ENCODE measurements around the gene CYP2A7. TPM values are rescaled to one million over a fixed set of nuclear protein-coding genes. Genes with fewer than 3 reads are reported as not detected.
"Not testable (repeated sequence)": the region's sequence is repeated elsewhere in the genome, so short reads cannot be mapped to it uniquely, and the experiment has no call there.

Gene CYP2A7
- total RNA-seq, 3 donors from 2014 or later: not detected

DNA sequence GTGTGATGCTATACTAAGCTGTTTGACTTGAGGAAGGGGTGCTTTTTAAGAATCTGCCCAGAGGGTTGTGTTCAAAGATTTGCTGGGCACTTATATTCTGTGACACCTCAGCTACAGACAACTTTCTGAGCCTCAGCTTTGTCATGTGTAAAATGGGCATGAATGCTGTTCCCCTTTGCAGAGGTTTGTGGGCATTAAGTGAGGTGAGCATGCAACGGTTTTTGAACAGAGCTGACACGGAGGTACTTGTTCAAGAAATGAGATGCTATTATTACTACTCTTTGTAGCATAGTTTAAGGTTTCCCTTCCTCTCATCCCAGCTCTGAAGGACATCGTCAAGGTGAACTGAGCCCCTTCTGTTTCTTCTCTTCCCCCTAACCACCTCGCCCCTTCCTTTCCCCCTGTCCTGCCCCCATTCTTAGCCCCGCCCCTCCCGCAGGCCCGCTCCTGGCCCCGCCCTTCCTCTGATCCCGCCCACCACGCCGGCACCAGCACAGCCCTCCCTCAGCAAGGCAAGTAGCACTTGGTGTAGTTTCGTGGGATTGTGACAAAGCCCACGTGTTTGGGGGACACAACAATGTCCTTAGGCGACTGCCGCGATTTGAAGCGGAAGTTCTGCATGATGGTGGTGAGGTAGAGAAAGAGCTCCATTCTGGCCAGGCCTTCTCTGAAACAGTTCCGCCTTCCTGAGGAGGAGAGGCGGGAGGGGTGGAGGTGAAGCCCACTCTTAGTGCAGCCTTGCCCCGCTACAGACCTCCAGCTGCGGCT lies 26.1 kb upstream of the CYP2A7 start:
- ATAC-seq (peak; percentile 58 to 83), DNase-seq (peak; percentile 37)
- Mint-ChIP-seq H3K4me1 (ENCODE audit: low read depth) (peaks cover 6% of the 10 kb centered on the region), H3K4me3 (peak overlapping the region; percentile 53), H3K9me3 (no peaks in the 10 kb centered on the region), H3K27me3 (ENCODE audit: low read depth) (peaks cover 40% of the 10 kb centered on the region), H3K36me3 (ENCODE audit: insufficient read depth) (no peaks in the 10 kb centered on the region)

- no peak for ATAC-seq
These were observed 24.5 kb upstream of the CYP2A7 start for GRCh38 chr19:40906512-40906911.

DNA sequence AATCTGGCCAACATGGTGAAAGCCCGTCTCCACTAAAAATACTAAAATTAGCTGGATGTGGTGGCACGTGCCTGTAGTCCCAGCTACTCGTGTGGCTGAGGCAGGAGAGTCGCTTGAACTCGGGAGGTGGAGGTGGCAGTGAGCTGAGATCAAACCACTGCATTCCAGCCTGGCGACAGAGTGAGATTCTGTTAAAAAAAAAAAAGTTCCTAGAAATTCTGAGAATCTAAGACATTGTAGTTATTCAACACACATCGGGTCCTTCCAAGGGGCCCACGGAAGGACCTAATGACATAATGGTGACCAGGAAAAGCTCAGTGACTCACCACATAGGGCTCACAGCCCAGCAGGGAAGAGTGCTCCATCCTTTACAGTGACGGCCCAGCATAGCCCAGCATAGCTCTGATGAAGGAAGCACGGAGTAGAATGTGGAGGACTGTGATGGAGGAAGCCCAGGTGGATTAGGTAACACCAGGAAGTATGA lies 22.7 kb upstream of the CYP2A7 start:
- DNase-seq; ATAC-seq; H3K36me3 Mint-ChIP-seq (ENCODE audit: insufficient read depth); H3K4me3 Mint-ChIP-seq; H3K9me3 Mint-ChIP-seq: not testable (repeated sequence)
- Mint-ChIP-seq H3K4me1 (ENCODE audit: low read depth) (peaks cover 11% of the 10 kb centered on the region), H3K27me3 (ENCODE audit: low read depth) (peaks cover 35% of the 10 kb centered on the region)

More at GRCh38 chr19:40906512-40906911, 24.5 kb upstream of the CYP2A7 start:
- Mint-ChIP-seq H3K4me3 (no peak overlapping the region), H3K27me3 (ENCODE audit: low read depth) (peaks cover 35% of the 10 kb centered on the region), H3K4me1 (ENCODE audit: low read depth) (peaks cover 6% of the 10 kb centered on the region), H3K36me3 (ENCODE audit: insufficient read depth) (no peaks in the 10 kb centered on the region), H3K9me3 (no peaks in the 10 kb centered on the region)
- no peak for DNase-seq

DNA sequence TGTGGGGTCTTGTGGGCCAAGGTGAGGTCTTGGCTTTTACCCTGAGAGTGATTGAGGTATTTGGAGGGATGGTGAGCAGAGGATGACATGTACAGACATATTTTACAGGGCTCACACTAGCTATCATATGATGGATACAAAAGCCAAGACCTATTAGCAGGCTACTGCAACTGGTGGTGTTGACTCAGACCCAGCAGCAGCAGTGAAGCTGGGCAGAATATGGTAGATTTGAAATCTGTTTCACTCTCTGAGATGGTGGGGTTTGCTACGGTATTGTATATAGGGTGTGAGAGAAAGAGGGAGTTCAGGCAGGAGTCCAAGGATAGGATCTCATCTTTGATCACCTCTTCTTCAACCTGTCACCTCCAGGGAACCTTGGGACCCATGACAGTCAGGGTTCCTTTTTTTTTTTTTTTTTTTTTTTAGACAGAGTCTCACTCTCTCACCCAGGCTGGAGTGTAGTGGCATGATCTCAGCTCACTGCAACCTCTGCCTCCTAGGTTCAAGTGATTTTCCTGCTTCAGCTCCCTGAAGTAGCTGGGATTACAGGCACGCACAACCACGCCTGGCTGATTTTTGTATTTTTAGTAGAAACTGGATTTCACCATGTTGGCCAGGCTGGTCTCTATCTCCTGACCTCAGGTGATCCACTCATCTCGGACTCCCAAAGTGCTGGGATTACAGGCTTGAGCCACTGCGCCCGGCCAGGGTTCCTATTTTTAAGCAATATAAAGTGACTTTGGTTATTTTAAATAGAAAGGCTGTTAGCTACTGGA lies 20.1 kb upstream of the CYP2A7 start:
- H3K36me3 Mint-ChIP-seq (ENCODE audit: insufficient read depth); DNase-seq; H3K4me3 Mint-ChIP-seq; H3K9me3 Mint-ChIP-seq; ATAC-seq; H3K4me1 Mint-ChIP-seq (ENCODE audit: low read depth): not testable (repeated sequence)
- H3K27me3 Mint-ChIP-seq (ENCODE audit: low read depth): peaks cover 17% of the 10 kb centered on the region

GRCh38 chr19:40900521-40900920 lies 18.5 kb upstream of the CYP2A7 start:
- ATAC-seq; H3K36me3 Mint-ChIP-seq (ENCODE audit: insufficient read depth); H3K4me1 Mint-ChIP-seq (ENCODE audit: low read depth); H3K4me3 Mint-ChIP-seq; H3K9me3 Mint-ChIP-seq; DNase-seq: not testable (repeated sequence)
- H3K27me3 Mint-ChIP-seq (ENCODE audit: low read depth): peaks cover 14% of the 10 kb centered on the region

DNA sequence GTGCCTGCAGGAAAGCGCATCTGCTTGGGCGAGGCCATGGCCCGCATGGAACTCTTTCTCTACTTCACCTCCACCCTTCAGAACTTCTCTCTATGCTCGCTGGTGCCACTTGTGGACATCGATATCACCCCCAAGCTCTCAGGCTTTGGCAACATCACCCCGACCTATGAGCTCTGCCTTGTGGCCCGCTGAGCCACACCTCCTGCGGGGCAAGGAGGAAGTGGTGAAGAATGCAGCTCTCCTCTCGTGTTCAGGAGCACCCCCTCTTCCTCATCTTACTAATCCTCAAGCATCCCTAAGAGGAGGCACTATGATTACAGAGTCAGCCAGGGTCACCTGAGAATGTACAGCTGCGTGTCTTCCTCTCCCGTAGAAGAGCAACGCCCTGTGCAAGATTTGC lies 17.9 kb upstream of the CYP2A7 start:
- not testable (repeated sequence) for H3K4me1 Mint-ChIP-seq (ENCODE audit: low read depth); H3K4me3 Mint-ChIP-seq; H3K36me3 Mint-ChIP-seq (ENCODE audit: insufficient read depth); DNase-seq; H3K9me3 Mint-ChIP-seq
- ATAC-seq: peak; percentile 46 to 50
- peaks cover 14% of the 10 kb centered on the region for H3K27me3 Mint-ChIP-seq (ENCODE audit: low read depth)

- not testable (repeated sequence) for DNase-seq; H3K9me3 Mint-ChIP-seq; H3K4me3 Mint-ChIP-seq; H3K4me1 Mint-ChIP-seq (ENCODE audit: low read depth); ATAC-seq; H3K36me3 Mint-ChIP-seq (ENCODE audit: insufficient read depth)
- H3K27me3 Mint-ChIP-seq (ENCODE audit: low read depth): peaks cover 14% of the 10 kb centered on the region
These were observed 15.1 kb upstream of the CYP2A7 start for GRCh38 chr19:40896843-40897789.

- Mint-ChIP-seq H3K27me3 (ENCODE audit: low read depth) (peaks cover 20% of the 10 kb centered on the region), H3K9me3 (no peaks in the 10 kb centered on the region), H3K4me3 (no peak overlapping the region), H3K36me3 (ENCODE audit: insufficient read depth) (no peaks in the 10 kb centered on the region), H3K4me1 (ENCODE audit: low read depth) (peaks cover 5% of the 10 kb centered on the region)
- ATAC-seq (no peak), DNase-seq (no peak)
These were observed 14.4 kb upstream of the CYP2A7 start for GRCh38 chr19:40896418-40896796.

DNA sequence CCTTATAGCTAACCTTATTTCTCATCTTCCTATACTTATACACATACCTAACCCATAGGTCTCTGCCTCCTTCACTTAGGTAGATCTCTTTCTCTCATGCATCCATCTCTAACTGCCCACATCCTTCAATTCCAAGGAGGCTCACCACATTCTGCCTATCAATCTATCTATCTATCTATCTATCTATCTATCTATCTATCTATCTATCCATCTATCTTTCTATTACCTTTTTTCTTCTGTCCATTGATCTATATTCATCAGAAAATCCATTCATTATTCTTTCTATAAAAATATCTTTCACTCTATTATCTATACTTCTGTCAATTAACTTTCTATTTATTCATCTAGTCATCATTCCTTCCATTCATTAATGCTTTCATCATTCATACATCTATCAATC lies 11.1 kb upstream of the CYP2A7 start:
- Mint-ChIP-seq H3K4me1 (ENCODE audit: low read depth) (no peaks in the 10 kb centered on the region), H3K9me3 (no peaks in the 10 kb centered on the region), H3K36me3 (ENCODE audit: insufficient read depth) (no peaks in the 10 kb centered on the region), H3K27me3 (ENCODE audit: low read depth) (peaks cover 25% of the 10 kb centered on the region), H3K4me3 (no peak overlapping the region)
- ATAC-seq (no peak), DNase-seq (no peak)

GRCh38 chr19:40889366-40889765 lies 7.3 kb upstream of the CYP2A7 start:
- H3K36me3 Mint-ChIP-seq (ENCODE audit: insufficient read depth): no peaks in the 10 kb centered on the region
- no peaks in the 10 kb centered on the region for H3K4me1 Mint-ChIP-seq (ENCODE audit: low read depth)

GRCh38 chr19:40888191-40888590 lies 6.2 kb upstream of the CYP2A7 start:
- Mint-ChIP-seq H3K27me3 (ENCODE audit: low read depth) (peaks cover 20% of the 10 kb centered on the region), H3K36me3 (ENCODE audit: insufficient read depth) (no peaks in the 10 kb centered on the region), H3K9me3 (no peaks in the 10 kb centered on the region), H3K4me3 (no peak overlapping the region), H3K4me1 (ENCODE audit: low read depth) (no peaks in the 10 kb centered on the region)
- ATAC-seq: no peak
- no peak for DNase-seq

More at GRCh38 chr19:40889366-40889765, 7.3 kb upstream of the CYP2A7 start:
- H3K9me3 Mint-ChIP-seq: no peaks in the 10 kb centered on the region
- peaks cover 25% of the 10 kb centered on the region for H3K27me3 Mint-ChIP-seq (ENCODE audit: low read depth)
- DNase-seq (no peak), ATAC-seq (no peak)
- H3K4me3 Mint-ChIP-seq: no peak overlapping the region

GRCh38 chr19:40884187-40884931 lies 2.3 kb upstream of the CYP2A7 start:
- ATAC-seq; H3K4me1 Mint-ChIP-seq (ENCODE audit: low read depth); H3K36me3 Mint-ChIP-seq (ENCODE audit: insufficient read depth); DNase-seq; H3K4me3 Mint-ChIP-seq; H3K9me3 Mint-ChIP-seq: not testable (repeated sequence)
- H3K27me3 Mint-ChIP-seq (ENCODE audit: low read depth): peaks cover 28% of the 10 kb centered on the region

GRCh38 chr19:40879349-40879748 lies 2.7 kb downstream of the CYP2A7 start:
- ATAC-seq; H3K9me3 Mint-ChIP-seq; DNase-seq; H3K36me3 Mint-ChIP-seq (ENCODE audit: insufficient read depth); H3K4me3 Mint-ChIP-seq: not testable (repeated sequence)
- H3K4me1 Mint-ChIP-seq (ENCODE audit: low read depth): peaks cover 12% of the 10 kb centered on the region
- peaks cover 49% of the 10 kb centered on the region for H3K27me3 Mint-ChIP-seq (ENCODE audit: low read depth)
